ENCODE measurements around the gene EPB41L1. TPM values are rescaled to one million over a fixed set of nuclear protein-coding genes. Genes with fewer than 3 reads are reported as not detected.
A peak's percentile ranks its signal among the peaks of the same experiment; 100 is the strongest.

EPB41L1 gene
- total RNA-seq, 2 donors from 2014 or later: 32.3 to 36.7 TPM

DNA sequence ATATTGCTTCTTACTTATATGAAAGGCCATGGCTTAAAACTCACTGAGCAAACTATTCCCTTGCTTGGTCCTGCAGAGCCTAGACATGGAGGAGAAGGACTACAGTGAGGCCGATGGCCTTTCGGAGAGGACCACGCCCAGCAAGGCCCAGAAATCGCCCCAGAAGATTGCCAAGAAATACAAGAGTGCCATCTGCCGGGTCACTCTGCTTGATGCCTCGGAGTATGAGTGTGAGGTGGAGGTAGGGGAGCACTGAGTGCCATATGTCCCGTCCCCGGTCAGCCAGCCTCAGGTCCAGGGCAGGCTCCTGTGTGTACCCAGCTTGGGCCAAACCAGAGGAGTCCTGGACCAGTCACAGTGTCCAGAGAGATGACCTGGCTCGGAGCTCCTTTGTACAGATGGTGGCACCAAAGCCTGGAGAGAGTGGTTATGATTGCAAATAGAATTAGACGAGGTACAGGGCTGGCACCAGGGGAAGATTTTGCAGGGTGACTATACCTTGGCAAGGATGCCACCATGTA is 21.0 kb downstream of the EPB41L1 start:
- peaks cover 2% of the 10 kb centered on the region for H3K27me3 Mint-ChIP-seq (ENCODE audit: insufficient read depth)
- no peaks in the 10 kb centered on the region for H3K27me3 ChIP-seq (ENCODE audit: control insufficient read depth, insufficient read depth, low read length, poor library complexity, severe bottlenecking)
- H3K9me3 ChIP-seq (ENCODE audit: control insufficient read depth, low read length): no peaks in the 10 kb centered on the region
- H3K9ac ChIP-seq (ENCODE audit: extremely low read depth, low read length, poor library complexity, severe bottlenecking): no peak overlapping the region
- WGBS, 2 experiments (ENCODE audit: insufficient coverage in 1 of 2, insufficient read length in 1 of 2): 93 to 97% methylated on average over 9 to 10 of the region's 10 CpGs
- H3K4me1 Mint-ChIP-seq: peaks cover 8% of the 10 kb centered on the region
- no peaks in the 10 kb centered on the region for H3K4me1 ChIP-seq (ENCODE audit: control insufficient read depth, insufficient read depth, low read length)
- no peak overlapping the region for H3K27ac ChIP-seq (ENCODE audit: low read depth, low read length)
- H3K9me3 Mint-ChIP-seq: no peaks in the 10 kb centered on the region
- no peak overlapping the region for H3K4me3 Mint-ChIP-seq
- DNase-seq: no peak
- no peaks in the 10 kb centered on the region for H3K36me3 ChIP-seq (ENCODE audit: control insufficient read depth, insufficient read depth, low read length)
- no peak overlapping the region for H3K4me3 ChIP-seq (ENCODE audit: low read length)
- TF ChIP-seq, protein P1, sequence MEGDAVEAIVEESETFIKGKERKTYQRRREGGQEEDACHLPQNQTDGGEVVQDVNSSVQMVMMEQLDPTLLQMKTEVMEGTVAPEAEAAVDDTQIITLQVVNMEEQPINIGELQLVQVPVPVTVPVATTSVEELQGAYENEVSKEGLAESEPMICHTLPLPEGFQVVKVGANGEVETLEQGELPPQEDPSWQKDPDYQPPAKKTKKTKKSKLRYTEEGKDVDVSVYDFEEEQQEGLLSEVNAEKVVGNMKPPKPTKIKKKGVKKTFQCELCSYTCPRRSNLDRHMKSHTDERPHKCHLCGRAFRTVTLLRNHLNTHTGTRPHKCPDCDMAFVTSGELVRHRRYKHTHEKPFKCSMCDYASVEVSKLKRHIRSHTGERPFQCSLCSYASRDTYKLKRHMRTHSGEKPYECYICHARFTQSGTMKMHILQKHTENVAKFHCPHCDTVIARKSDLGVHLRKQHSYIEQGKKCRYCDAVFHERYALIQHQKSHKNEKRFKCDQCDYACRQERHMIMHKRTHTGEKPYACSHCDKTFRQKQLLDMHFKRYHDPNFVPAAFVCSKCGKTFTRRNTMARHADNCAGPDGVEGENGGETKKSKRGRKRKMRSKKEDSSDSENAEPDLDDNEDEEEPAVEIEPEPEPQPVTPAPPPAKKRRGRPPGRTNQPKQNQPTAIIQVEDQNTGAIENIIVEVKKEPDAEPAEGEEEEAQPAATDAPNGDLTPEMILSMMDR (conservative IDR thresholded peaks at IDR 0.05): no peak
- peaks cover 7% of the 10 kb centered on the region for H3K36me3 Mint-ChIP-seq (ENCODE audit: low read depth)
- no peak overlapping the region for H3K27ac Mint-ChIP-seq

DNA sequence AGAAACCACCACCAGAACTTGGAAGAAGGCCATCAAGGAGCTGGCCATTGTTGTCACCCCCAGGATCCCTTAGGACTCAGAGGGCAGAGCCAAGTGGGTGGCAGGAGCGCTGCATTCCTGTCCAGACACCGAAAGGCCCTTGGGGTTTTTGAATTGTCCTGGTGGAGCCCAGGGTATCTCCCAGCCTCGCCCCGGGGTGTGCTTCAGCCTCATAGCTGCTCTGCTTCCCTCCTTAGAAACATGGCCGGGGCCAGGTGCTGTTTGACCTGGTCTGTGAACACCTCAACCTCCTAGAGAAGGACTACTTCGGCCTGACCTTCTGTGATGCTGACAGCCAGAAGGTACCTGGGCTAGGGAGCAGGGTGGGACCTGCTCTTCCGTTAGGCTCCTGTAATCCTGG is 23.2 kb downstream of the EPB41L1 start:
- Histone ChIP-seq H3K27ac (ENCODE audit: low read depth, low read length) (no peak overlapping the region), H3K4me3 (ENCODE audit: low read length) (no peak overlapping the region), H3K4me1 (ENCODE audit: control insufficient read depth, insufficient read depth, low read length) (no peaks in the 10 kb centered on the region), H3K9me3 (ENCODE audit: control insufficient read depth, low read length) (no peaks in the 10 kb centered on the region), H3K27me3 (ENCODE audit: control insufficient read depth, insufficient read depth, low read length, poor library complexity, severe bottlenecking) (no peaks in the 10 kb centered on the region), H3K9ac (ENCODE audit: extremely low read depth, low read length, poor library complexity, severe bottlenecking) (no peak overlapping the region), H3K36me3 (ENCODE audit: control insufficient read depth, insufficient read depth, low read length) (no peaks in the 10 kb centered on the region)
- peaks cover 8% of the 10 kb centered on the region for H3K4me1 Mint-ChIP-seq
- H3K9me3 Mint-ChIP-seq: no peaks in the 10 kb centered on the region
- peaks cover 2% of the 10 kb centered on the region for H3K27me3 Mint-ChIP-seq (ENCODE audit: insufficient read depth)
- 92 to 95% methylated on average over 5 to 7 of the region's 7 CpGs for WGBS, 2 experiments (ENCODE audit: insufficient coverage in 1 of 2, insufficient read length in 1 of 2)
- no peak for DNase-seq
- TF ChIP-seq, protein P1 (conservative IDR thresholded peaks at IDR 0.05): no peak
- H3K36me3 Mint-ChIP-seq (ENCODE audit: low read depth): peaks cover 14% of the 10 kb centered on the region
- no peak overlapping the region for H3K4me3 Mint-ChIP-seq
- no peak overlapping the region for H3K27ac Mint-ChIP-seq

DNA sequence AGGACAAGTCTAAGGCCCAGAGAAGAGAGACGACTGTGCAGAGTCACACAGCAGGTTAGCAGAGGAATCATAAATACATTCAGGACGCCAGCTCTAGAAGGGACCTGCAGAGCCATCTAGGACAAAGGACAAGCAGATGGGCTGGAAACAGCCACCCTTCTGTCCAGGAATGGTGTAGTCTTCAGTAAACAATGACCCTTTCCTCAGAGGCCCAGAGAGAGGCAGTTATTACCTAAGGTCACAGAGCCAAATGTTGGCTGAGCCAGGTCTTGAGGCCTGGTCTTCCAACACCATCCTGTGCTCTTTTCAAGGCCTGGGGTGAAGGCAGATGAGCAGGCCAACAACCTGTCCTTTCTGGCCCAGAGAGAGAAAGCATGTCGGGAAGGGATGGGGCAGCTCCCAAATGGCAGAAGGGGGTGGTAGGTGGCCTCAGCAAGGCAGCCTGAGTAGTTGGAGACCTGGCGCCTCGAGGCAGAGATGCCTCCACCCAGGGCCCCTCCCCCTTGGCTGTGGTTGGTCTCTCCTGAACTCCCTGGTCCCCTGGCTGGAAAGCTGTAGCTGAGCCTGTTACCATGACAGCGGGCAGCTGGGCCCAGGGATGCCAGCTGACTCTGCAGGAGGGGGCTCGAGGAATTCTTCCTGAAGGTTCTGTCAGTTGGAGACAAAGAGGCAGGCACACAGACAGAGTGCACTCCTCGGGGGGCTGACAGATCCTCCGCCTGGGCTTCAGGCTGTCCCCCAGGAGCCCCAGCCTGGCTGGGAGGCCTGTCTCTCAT is 24.8 kb downstream of the EPB41L1 start:
- Histone ChIP-seq H3K27ac (ENCODE audit: low read depth, low read length) (peak overlapping the region; percentile 94), H3K36me3 (ENCODE audit: control insufficient read depth, insufficient read depth, low read length) (no peaks in the 10 kb centered on the region), H3K9me3 (ENCODE audit: control insufficient read depth, low read length) (no peaks in the 10 kb centered on the region), H3K27me3 (ENCODE audit: control insufficient read depth, insufficient read depth, low read length, poor library complexity, severe bottlenecking) (no peaks in the 10 kb centered on the region), H3K4me3 (ENCODE audit: low read length) (no peak overlapping the region), H3K4me1 (ENCODE audit: control insufficient read depth, insufficient read depth, low read length) (no peaks in the 10 kb centered on the region), H3K9ac (ENCODE audit: extremely low read depth, low read length, poor library complexity, severe bottlenecking) (no peak overlapping the region)
- peaks cover 14% of the 10 kb centered on the region for H3K36me3 Mint-ChIP-seq (ENCODE audit: low read depth)
- no peak overlapping the region for H3K4me3 Mint-ChIP-seq
- no peaks in the 10 kb centered on the region for H3K4me1 Mint-ChIP-seq
- peaks cover 2% of the 10 kb centered on the region for H3K27me3 Mint-ChIP-seq (ENCODE audit: insufficient read depth)
- WGBS, 2 experiments (ENCODE audit: insufficient coverage in 1 of 2, insufficient read length in 1 of 2): 62 to 84% methylated on average over 4 to 9 of the region's 9 CpGs
- no peak overlapping the region for H3K27ac Mint-ChIP-seq
- DNase-seq: no peak
- no peaks in the 10 kb centered on the region for H3K9me3 Mint-ChIP-seq
- TF ChIP-seq, protein P1 (conservative IDR thresholded peaks at IDR 0.05): no peak
